HG02588 (cell line): ENCODE measurements around the gene TROAP.

Experiments used
- ATAC-seq: cut with Tn5 transposase; IDR thresholded peaks from one replicate; pipeline ENCODE4 v1.9.1; 2021; ENCODE audit warnings: mild to moderate bottlenecking, moderate library complexity; ENCODE audit not compliant: unreplicated experiment

TROAP gene

GRCh38 chr12:49341777-49342065 lies 18.7 kb downstream of the TROAP start:
- ATAC-seq, result no peak

GRCh38 chr12:49342066-49342913 lies 19.2 kb downstream of the TROAP start:
- peak; percentile 69 for ATAC-seq

- ATAC-seq, result no peak
Measured at GRCh38 chr12:49342914-49343731, 20.1 kb downstream of the TROAP start.

GRCh38 chr12:49344486-49345050 lies 21.5 kb downstream of the TROAP start:
- ATAC-seq, result no peak

- ATAC-seq, result no peak
Measured at GRCh38 chr12:49345051-49345824, 22.2 kb downstream of the TROAP start.

- ATAC-seq, result no peak
Measured at GRCh38 chr12:49345825-49346658, 23.0 kb downstream of the TROAP start.

GRCh38 chr12:49346659-49347310 lies 23.7 kb downstream of the TROAP start, which contains the start of gene DNAJC22:
TSS of gene DNAJC22 (plus strand) at chr12:49346888. CDS start at chr12:49348873, 1,985 bp downstream.
- no peak for ATAC-seq

- ATAC-seq, result no peak
Measured at GRCh38 chr12:49347311-49348193, 24.5 kb downstream of the TROAP start.

GRCh38 chr12:49348781-49349180 lies 25.7 kb downstream of the TROAP start:
- no peak for ATAC-seq

GRCh38 chr12:49349266-49349665 lies 26.2 kb downstream of the TROAP start:
- no peak for ATAC-seq

GRCh38 chr12:49352351-49352750 lies 29.3 kb downstream of the TROAP start:
- no peak for ATAC-seq

GRCh38 chr12:49355913-49356312 lies 32.9 kb downstream of the TROAP start:
- ATAC-seq, result no peak

GRCh38 chr12:49357103-49357678 lies 34.1 kb downstream of the TROAP start:
- ATAC-seq, result no peak

GRCh38 chr12:49358483-49359141 lies 35.6 kb downstream of the TROAP start:
- ATAC-seq, result peak; percentile 59

GRCh38 chr12:49359671-49360070 lies 36.6 kb downstream of the TROAP start:
- no peak for ATAC-seq

- ATAC-seq, result no peak
Measured at GRCh38 chr12:49362077-49362476, 39.0 kb downstream of the TROAP start.

- ATAC-seq, result no peak
Measured at GRCh38 chr12:49364989-49365388, 41.9 kb downstream of the TROAP start.

GRCh38 chr12:49365542-49365941 lies 42.5 kb downstream of the TROAP start:
- ATAC-seq, result no peak
